H1 (cell line): Measurements from ENCODE around the gene RBP3. TPM values are rescaled to one million over a fixed set of nuclear protein-coding genes. Genes with fewer than 3 reads are reported as not detected.

Experiments used
- CTCF ChIA-PET: fragments of 300-600 bp; sonication (Branson Sonifier 250); formaldehyde crosslinking; loops from one replicate; lab custom pipeline; 2021; ENCODE audit not compliant: partially characterized antibody; lab: Charles Lee
- POLR2A ChIA-PET: fragments of 300-600 bp; sonication (Branson Sonifier 250); formaldehyde crosslinking; loops from one replicate; lab custom pipeline; 2021; ENCODE audit warnings: inconsistent platforms; ENCODE audit not compliant: partially characterized antibody; lab: Charles Lee
- DNase-seq, 2 experiments: peaks; one replicate each; pipeline versions ENCODE4 v3.0.0 to v3.0.0-alpha.2; 2010 to 2022; ENCODE audit warnings: low spot score in 2 of 2, low read depth in 1 of 2, mixed read lengths in 1 of 2
- FAIRE-seq: peaks from 2 replicates; lab custom pipeline; 2011; peaks lifted over from hg19 to GRCh38; lab: Jason Lieb, UNC
- H2AFZ ChIP-seq: 2 replicates; pipeline ENCODE4 v1.8.1; 2012; ENCODE audit warnings: low read length, inconsistent platforms
- H2AK5ac ChIP-seq: 2 replicates; pipeline ENCODE4 v1.6.1; 2013; ENCODE audit warnings: low read depth, low read length
- H2BK120ac ChIP-seq: replicated peaks from 2 replicates; pipeline ENCODE3; 2013; ENCODE audit warnings: low read depth, low read length, inconsistent platforms
- H2BK12ac ChIP-seq: 2 replicates; pipeline ENCODE4 v1.6.1; 2013; ENCODE audit warnings: low read depth, low read length
- H2BK15ac ChIP-seq: 2 replicates; pipeline ENCODE4 v1.6.1; 2013; ENCODE audit warnings: low read length
- H2BK20ac ChIP-seq: 2 replicates; pipeline ENCODE4 v1.6.1; 2013; ENCODE audit warnings: low read length
- H2BK5ac ChIP-seq: 2 replicates; pipeline ENCODE4 v1.6.1; 2013; ENCODE audit warnings: low read depth, low read length
- H3K14ac ChIP-seq: 2 replicates; pipeline ENCODE4 v1.6.1; 2013; ENCODE audit warnings: inconsistent platforms; ENCODE audit not compliant: insufficient read length
- H3K18ac ChIP-seq: 2 replicates; pipeline ENCODE4 v1.6.1; 2013; ENCODE audit warnings: low read length; ENCODE audit errors: extremely low read depth
- H3K23ac ChIP-seq: 2 replicates; pipeline ENCODE4 v1.6.1; 2013; ENCODE audit warnings: inconsistent platforms; ENCODE audit not compliant: insufficient read length
- H3K23me2 ChIP-seq: 2 replicates; pipeline ENCODE4 v1.6.1; 2013; ENCODE audit warnings: low read depth, low read length
- H3K27ac ChIP-seq: 2 replicates; pipeline ENCODE4 v1.6.1; 2011; ENCODE audit warnings: low read depth, low read length, inconsistent platforms
- H3K27me3 ChIP-seq, 4 experiments: replicated peaks in 1 of 4; 1 replicate in 1 of 4; 2 replicates in 3 of 4; pipeline versions ENCODE4 v1.6.1 to v1.8.1; 2011 to 2013; ENCODE audit warnings: low read length in 3 of 4, mild to moderate bottlenecking in 3 of 4, inconsistent platforms in 2 of 4, mixed read lengths in 2 of 4, moderate library complexity in 1 of 4; ENCODE audit not compliant: control insufficient read depth in 3 of 4, insufficient read depth in 3 of 4; ENCODE audit errors: extremely low read depth in 1 of 4
- H3K36me3 ChIP-seq, 4 experiments: 2 replicates each; pipeline versions ENCODE4 v1.6.1 to v1.8.1; 2011 to 2013; ENCODE audit warnings: mild to moderate bottlenecking in 4 of 4, low read length in 3 of 4, moderate library complexity in 2 of 4, control low read depth in 1 of 4, inconsistent platforms in 1 of 4; ENCODE audit not compliant: insufficient read depth in 4 of 4, control insufficient read depth in 2 of 4
- H3K4ac ChIP-seq: replicated peaks from 2 replicates; pipeline ENCODE3; 2013; ENCODE audit warnings: low read length, low read depth, mixed read lengths, inconsistent platforms; ENCODE audit not compliant: insufficient read length
- H3K4me1 ChIP-seq, 4 experiments: replicated peaks in 1 of 4; 1 replicate in 1 of 4; 2 replicates in 3 of 4; pipeline versions ENCODE4 v1.6.1 to v1.8.1; 2011 to 2013; ENCODE audit warnings: low read length in 3 of 4, inconsistent platforms in 2 of 4, mixed read lengths in 1 of 4; ENCODE audit not compliant: insufficient read depth in 4 of 4, control insufficient read depth in 3 of 4
- H3K4me2 ChIP-seq, 2 experiments: 2 replicates each; pipeline versions ENCODE4 v1.6.1 to v1.8.1; 2011 to 2013; ENCODE audit warnings: low read depth in 2 of 2, low read length in 2 of 2, control low read depth in 1 of 2, inconsistent platforms in 1 of 2, mild to moderate bottlenecking in 1 of 2; ENCODE audit not compliant: insufficient read depth in 1 of 2
- H3K4me3 ChIP-seq, 4 experiments: fragments of 200-600, 300-600 bp in 1 of 4; sonication (generic), shearing (Covaris generic), sonication (Bioruptor Twin) in 1 of 4; 2 replicates each; pipeline versions ENCODE4 v1.5.1 to v1.8.1; 2011 to 2016; ENCODE audit warnings: low read length in 4 of 4, low read depth in 3 of 4, control low read depth in 2 of 4, inconsistent platforms in 2 of 4, mild to moderate bottlenecking in 2 of 4, mixed read lengths in 1 of 4, moderate library complexity in 1 of 4; ENCODE audit not compliant: insufficient read depth in 2 of 4; ENCODE audit errors: extremely low read depth in 1 of 4
- H3K56ac ChIP-seq: replicated peaks from 2 replicates; pipeline ENCODE3; 2013; ENCODE audit warnings: low read depth, mild to moderate bottlenecking, mixed read lengths, low read length, inconsistent platforms; ENCODE audit not compliant: insufficient read length
- H3K79me1 ChIP-seq: 2 replicates; pipeline ENCODE4 v1.6.1; 2013; ENCODE audit warnings: low read depth, low read length, control low read depth
- H3K79me2 ChIP-seq, 2 experiments: 2 replicates each; pipeline versions ENCODE4 v1.6.1 to v1.8.1; 2012 to 2013; ENCODE audit warnings: low read length in 2 of 2, mild to moderate bottlenecking in 2 of 2, inconsistent platforms in 1 of 2; ENCODE audit not compliant: insufficient read depth in 2 of 2, control insufficient read depth in 1 of 2
- H3K9ac ChIP-seq, 4 experiments: replicated peaks in 1 of 4; 1 replicate in 1 of 4; 2 replicates in 3 of 4; pipeline versions ENCODE4 v1.6.1 to v1.8.1; 2011 to 2013; ENCODE audit warnings: low read depth in 3 of 4, low read length in 3 of 4, control low read depth in 2 of 4, mild to moderate bottlenecking in 2 of 4, moderate library complexity in 2 of 4, inconsistent platforms in 1 of 4; ENCODE audit errors: extremely low read depth in 1 of 4
- H3K9me3 ChIP-seq, 2 experiments: 2 replicates each; pipeline versions ENCODE4 v1.6.1 to v1.8.1; 2012 to 2013; ENCODE audit warnings: mild to moderate bottlenecking in 2 of 2, moderate library complexity in 2 of 2, control low read depth in 1 of 2, inconsistent platforms in 1 of 2, low read depth in 1 of 2, low read length in 1 of 2, mixed read lengths in 1 of 2; ENCODE audit not compliant: insufficient read depth in 2 of 2
- H4K20me1 ChIP-seq, 2 experiments: replicated peaks in 1 of 2; 2 replicates each; pipeline versions ENCODE3 to v1.8.1; 2011 to 2013; ENCODE audit warnings: inconsistent platforms in 2 of 2, low read length in 2 of 2, mild to moderate bottlenecking in 1 of 2; ENCODE audit not compliant: insufficient read depth in 2 of 2, control insufficient read depth in 1 of 2
- H4K5ac ChIP-seq: 2 replicates; pipeline ENCODE4 v1.6.1; 2013; ENCODE audit warnings: low read length, low read depth, mixed read lengths, inconsistent platforms; ENCODE audit not compliant: insufficient read length
- H4K8ac ChIP-seq: 2 replicates; pipeline ENCODE4 v1.8.0; 2013; ENCODE audit warnings: mild to moderate bottlenecking, moderate library complexity, low read length, inconsistent platforms; ENCODE audit not compliant: insufficient read depth; ENCODE audit errors: extremely low read depth
- H4K91ac ChIP-seq: replicated peaks from 2 replicates; pipeline ENCODE3; 2013; ENCODE audit warnings: low read length, mixed read lengths, inconsistent platforms; ENCODE audit not compliant: insufficient read length
- ASH2L ChIP-seq: fragments of 200-600, 300-600 bp; sonication (generic); IDR thresholded peaks from one replicate; pipeline ENCODE4 v1.7.1; 2017; ENCODE audit warnings: low read length
- ATF3 ChIP-seq: IDR thresholded peaks from 2 replicates; pipeline ENCODE4 v1.6.1; 2011; ENCODE audit warnings: low read depth, mild to moderate bottlenecking, low read length; ENCODE audit not compliant: insufficient read depth
- CBX5 ChIP-seq: fragments of 300-800, 300-1000 bp; sonication (generic); IDR thresholded peaks from 2 replicates; pipeline ENCODE4 v1.7.1; 2016; ENCODE audit warnings: antibody characterized with exemption, low read length, low read depth
- CEBPB ChIP-seq: IDR thresholded peaks from 2 replicates; pipeline ENCODE4 v1.6.1; 2012; ENCODE audit warnings: low read depth, low read length
- CREB1 ChIP-seq: IDR thresholded peaks from 2 replicates; pipeline ENCODE4 v1.6.1; 2012; ENCODE audit warnings: inconsistent platforms
- GTF2F1 ChIP-seq: IDR thresholded peaks from 2 replicates; pipeline ENCODE4 v1.6.1; 2012; ENCODE audit warnings: low read depth, low read length, improper control_type of control experiment, borderline replicate concordance
- JUN ChIP-seq: IDR thresholded peaks from 2 replicates; pipeline ENCODE4 v1.6.1; 2011; ENCODE audit warnings: low read depth, mild to moderate bottlenecking, improper control_type of control experiment, low read length
- POU5F1 ChIP-seq: IDR thresholded peaks from 2 replicates; pipeline ENCODE4 v1.6.1; 2011; ENCODE audit warnings: low read depth, mild to moderate bottlenecking, low read length, moderate library complexity
- RXRA ChIP-seq: IDR thresholded peaks from 2 replicates; pipeline ENCODE4 v1.6.1; 2011; ENCODE audit warnings: low read depth, mild to moderate bottlenecking, low read length, moderate library complexity; ENCODE audit not compliant: insufficient read depth
- SP1 ChIP-seq: IDR thresholded peaks from 2 replicates; pipeline ENCODE4 v1.6.1; 2011; ENCODE audit warnings: low read depth, low read length
- TAF1 ChIP-seq: IDR thresholded peaks from 2 replicates; pipeline ENCODE4 v1.6.1; 2011; ENCODE audit warnings: mild to moderate bottlenecking, low read depth, low read length
- ZNF274 ChIP-seq: IDR thresholded peaks from 2 replicates; pipeline ENCODE4 v1.7.0; 2012; ENCODE audit warnings: low read length, borderline replicate concordance; ENCODE audit errors: extremely low read depth
- WGBS, 2 experiments: shearing (Covaris generic) in 1 of 2; methylation state at CpG; one replicate each; pipeline versions ENCODE4 v1.1.6 to v1.1.7; 2013 to 2015; ENCODE audit warnings: low lambda C conversion rate in 2 of 2, mixed read lengths in 2 of 2, inconsistent platforms in 1 of 2, low coverage in 1 of 2, missing lambda C conversion rate in 1 of 2; ENCODE audit not compliant: insufficient replicate concordance in 2 of 2, insufficient coverage in 1 of 2, insufficient read length in 1 of 2; ENCODE audit errors: extremely low coverage in 1 of 2, missing lambda C conversion rate in 1 of 2; 5-methylcytosine and 5-hydroxymethylcytosine counted together
- polyA plus RNA-seq, 7 experiments: library from polyadenylated mRNA; depleted of rRNA in 3 of 7; stranded (reverse) in 5 of 7; unstranded in 2 of 7; fragments of >200 nt in 5 of 7; fragments of 200-250 nt in 2 of 7; gene quantifications; 1 replicate in 5 of 7; 2 replicates in 1 of 7; 4 replicates in 1 of 7; pipeline versions ENCODE4 v1.2.1 to v1.2.3, GENCODE V29; 2011 to 2013; ENCODE audit warnings: missing spikeins in 2 of 7, mixed read lengths in 2 of 7
- total RNA-seq: library from RNA; stranded (reverse); fragmentation: NEBNext Ultra II Directional; extraction: Animal tissue kit (Norgen Biotek cat#: 25700); gene quantifications from 2 replicates; pipeline ENCODE4 v1.2.1, GENCODE V29; 2021

Gene RBP3
- total and polyA plus RNA-seq, 2 of the 8 experiments (the other 6 are each of a cell fraction or from before 2014, with no cell fraction given): not detected

GRCh38 chr10:47322300-47323061 is 25.7 kb upstream of the RBP3 start, which contains the start of gene GDF2:
TSS of gene GDF2 (plus strand) at chr10:47322454. CDS start at chr10:47322669, 215 bp downstream.
- no peak within 1 kb of the TSS for H4K91ac ChIP-seq
- no peak within 1 kb of the TSS for H3K14ac ChIP-seq
- H3K9me3 ChIP-seq: no peaks in the 10 kb centered on the region
- H2BK120ac ChIP-seq: no peak within 1 kb of the TSS
- no peaks in the 10 kb centered on the region for H3K79me2 ChIP-seq
- no peak within 1 kb of the TSS for H4K5ac ChIP-seq
- H2BK12ac ChIP-seq: no peak within 1 kb of the TSS
- no peak within 1 kb of the TSS for H3K4me3 ChIP-seq
- H3K79me1 ChIP-seq: no peaks in the 10 kb centered on the region
- H3K56ac ChIP-seq: no peak within 1 kb of the TSS
- H4K20me1 ChIP-seq: no peaks in the 10 kb centered on the region
- H3K23ac ChIP-seq: no peak within 1 kb of the TSS
- DNase-seq: no peak
- H3K18ac ChIP-seq: no peak within 1 kb of the TSS
- no peaks in the 10 kb centered on the region; a peak in 2 of 7 replicates for H3K27me3 ChIP-seq
- H2BK20ac ChIP-seq: no peak within 1 kb of the TSS
- no peak within 1 kb of the TSS for H2AFZ ChIP-seq
- TF ChIP-seq JUN: no peak
- TF ChIP-seq ATF3: no peak
- TF ChIP-seq ZNF274: no peak
- TF ChIP-seq ASH2L: no peak
- TF ChIP-seq CBX5: no peak
- no peak for TF ChIP-seq POU5F1
- no peak for TF ChIP-seq RXRA
- TF ChIP-seq GTF2F1: no peak
- no peak for TF ChIP-seq TAF1
- no peak for TF ChIP-seq CREB1
- no peak for TF ChIP-seq CEBPB
- no peak for TF ChIP-seq SP1
- H2BK15ac ChIP-seq: no peak within 1 kb of the TSS
- no peak within 1 kb of the TSS for H3K9ac ChIP-seq
- WGBS, 2 experiments: 97% methylated on average over 33 of the region's 35 CpGs; no CpG with 5 or more reads in 1 of the 2 experiments
- no peak within 1 kb of the TSS for H3K4me2 ChIP-seq
- no peak within 1 kb of the TSS for H3K27ac ChIP-seq
- H2AK5ac ChIP-seq: no peak within 1 kb of the TSS
- H2BK5ac ChIP-seq: no peak within 1 kb of the TSS; the same call in 1 of the 2 replicates
- POLR2A ChIA-PET: no interaction called here
- H3K4ac ChIP-seq: no peak within 1 kb of the TSS
- H4K8ac ChIP-seq: no peak within 1 kb of the TSS
- no peaks in the 10 kb centered on the region for H3K36me3 ChIP-seq
- H3K23me2 ChIP-seq: no peaks in the 10 kb centered on the region
- H3K4me1 ChIP-seq: no peaks in the 10 kb centered on the region
- FAIRE-seq: no peak
- CTCF ChIA-PET: interaction anchor here (1.1 to 2.5 kb wide), 8 partner anchors 18 to 298 kb away, joined by 3 to 11 read pairs (median 3); no protein-coding TSS in a partner anchor
